Measurements from ENCODE around the gene CENPF.

CENPF gene

DNA sequence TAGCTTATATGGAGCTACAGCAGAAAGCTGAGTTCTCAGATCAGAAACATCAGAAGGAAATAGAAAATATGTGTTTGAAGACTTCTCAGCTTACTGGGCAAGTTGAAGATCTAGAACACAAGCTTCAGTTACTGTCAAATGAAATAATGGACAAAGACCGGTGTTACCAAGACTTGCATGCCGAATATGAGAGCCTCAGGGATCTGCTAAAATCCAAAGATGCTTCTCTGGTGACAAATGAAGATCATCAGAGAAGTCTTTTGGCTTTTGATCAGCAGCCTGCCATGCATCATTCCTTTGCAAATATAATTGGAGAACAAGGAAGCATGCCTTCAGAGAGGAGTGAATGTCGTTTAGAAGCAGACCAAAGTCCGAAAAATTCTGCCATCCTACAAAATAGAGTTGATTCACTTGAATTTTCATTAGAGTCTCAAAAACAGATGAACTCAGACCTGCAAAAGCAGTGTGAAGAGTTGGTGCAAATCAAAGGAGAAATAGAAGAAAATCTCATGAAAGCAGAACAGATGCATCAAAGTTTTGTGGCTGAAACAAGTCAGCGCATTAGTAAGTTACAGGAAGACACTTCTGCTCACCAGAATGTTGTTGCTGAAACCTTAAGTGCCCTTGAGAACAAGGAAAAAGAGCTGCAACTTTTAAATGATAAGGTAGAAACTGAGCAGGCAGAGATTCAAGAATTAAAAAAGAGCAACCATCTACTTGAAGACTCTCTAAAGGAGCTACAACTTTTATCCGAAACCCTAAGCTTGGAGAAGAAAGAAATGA lies 37.6 kb downstream of the CENPF start:
- Histone ChIP-seq H3K4me3 (no peak overlapping the region), H3K36me3 (ENCODE audit: insufficient read depth, low read length) (peaks cover 100% of the 10 kb centered on the region), H3K27ac (no peak overlapping the region), H3K9ac (ENCODE audit: insufficient read length) (no peak overlapping the region), H3K9me3 (ENCODE audit: low read depth, low read length) (no peaks in the 10 kb centered on the region)
- DNase-seq (ENCODE audit: low read depth, low spot score): no peak
- TF ChIP-seq FOXP2 (optimal IDR thresholded peaks at IDR 0.05; ENCODE audit: control extremely low read depth, extremely low read length, insufficient read depth): no peak
- TF ChIP-seq EZH2 (IDR thresholded peaks at IDR 0.05): no peak
- no peak for TF ChIP-seq POLR2AphosphoS5 (IDR thresholded peaks at IDR 0.05; ENCODE audit: borderline replicate concordance, low read depth, low read length)

DNA sequence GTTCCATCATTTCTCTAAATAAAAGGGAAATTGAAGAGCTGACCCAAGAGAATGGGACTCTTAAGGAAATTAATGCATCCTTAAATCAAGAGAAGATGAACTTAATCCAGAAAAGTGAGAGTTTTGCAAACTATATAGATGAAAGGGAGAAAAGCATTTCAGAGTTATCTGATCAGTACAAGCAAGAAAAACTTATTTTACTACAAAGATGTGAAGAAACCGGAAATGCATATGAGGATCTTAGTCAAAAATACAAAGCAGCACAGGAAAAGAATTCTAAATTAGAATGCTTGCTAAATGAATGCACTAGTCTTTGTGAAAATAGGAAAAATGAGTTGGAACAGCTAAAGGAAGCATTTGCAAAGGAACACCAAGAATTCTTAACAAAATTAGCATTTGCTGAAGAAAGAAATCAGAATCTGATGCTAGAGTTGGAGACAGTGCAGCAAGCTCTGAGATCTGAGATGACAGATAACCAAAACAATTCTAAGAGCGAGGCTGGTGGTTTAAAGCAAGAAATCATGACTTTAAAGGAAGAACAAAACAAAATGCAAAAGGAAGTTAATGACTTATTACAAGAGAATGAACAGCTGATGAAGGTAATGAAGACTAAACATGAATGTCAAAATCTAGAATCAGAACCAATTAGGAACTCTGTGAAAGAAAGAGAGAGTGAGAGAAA lies 38.4 kb downstream of the CENPF start:
- H3K27ac ChIP-seq: no peak overlapping the region
- TF ChIP-seq POLR2AphosphoS5 (IDR thresholded peaks at IDR 0.05; ENCODE audit: borderline replicate concordance, low read depth, low read length) (no peak), FOXP2 (optimal IDR thresholded peaks at IDR 0.05; ENCODE audit: control extremely low read depth, extremely low read length, insufficient read depth) (no peak), EZH2 (IDR thresholded peaks at IDR 0.05) (no peak)
- DNase-seq (ENCODE audit: low read depth, low spot score): no peak
- no peak overlapping the region for H3K4me3 ChIP-seq
- no peaks in the 10 kb centered on the region for H3K9me3 ChIP-seq (ENCODE audit: low read depth, low read length)
- no peak overlapping the region for H3K9ac ChIP-seq (ENCODE audit: insufficient read length)
- peaks cover 100% of the 10 kb centered on the region for H3K36me3 ChIP-seq (ENCODE audit: insufficient read depth, low read length)

DNA sequence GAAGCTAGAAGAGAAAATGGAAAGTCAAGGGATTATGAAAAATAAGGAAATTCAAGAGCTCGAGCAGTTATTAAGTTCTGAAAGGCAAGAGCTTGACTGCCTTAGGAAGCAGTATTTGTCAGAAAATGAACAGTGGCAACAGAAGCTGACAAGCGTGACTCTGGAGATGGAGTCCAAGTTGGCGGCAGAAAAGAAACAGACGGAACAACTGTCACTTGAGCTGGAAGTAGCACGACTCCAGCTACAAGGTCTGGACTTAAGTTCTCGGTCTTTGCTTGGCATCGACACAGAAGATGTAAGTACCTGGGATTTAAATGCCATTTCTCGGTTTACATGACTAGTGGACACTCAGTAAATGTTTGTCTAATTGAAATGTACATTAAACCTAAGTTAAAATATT lies 40.0 kb downstream of the CENPF start:
- Histone ChIP-seq H3K36me3 (ENCODE audit: insufficient read depth, low read length) (peaks cover 100% of the 10 kb centered on the region), H3K9me3 (ENCODE audit: low read depth, low read length) (no peaks in the 10 kb centered on the region), H3K9ac (ENCODE audit: insufficient read length) (no peak overlapping the region), H3K4me3 (no peak overlapping the region), H3K27ac (no peak overlapping the region)
- no peak for TF ChIP-seq EZH2 (IDR thresholded peaks at IDR 0.05)
- TF ChIP-seq POLR2AphosphoS5 (IDR thresholded peaks at IDR 0.05; ENCODE audit: borderline replicate concordance, low read depth, low read length): no peak
- no peak for TF ChIP-seq FOXP2 (optimal IDR thresholded peaks at IDR 0.05; ENCODE audit: control extremely low read depth, extremely low read length, insufficient read depth)
- DNase-seq (ENCODE audit: low read depth, low spot score): no peak

DNA sequence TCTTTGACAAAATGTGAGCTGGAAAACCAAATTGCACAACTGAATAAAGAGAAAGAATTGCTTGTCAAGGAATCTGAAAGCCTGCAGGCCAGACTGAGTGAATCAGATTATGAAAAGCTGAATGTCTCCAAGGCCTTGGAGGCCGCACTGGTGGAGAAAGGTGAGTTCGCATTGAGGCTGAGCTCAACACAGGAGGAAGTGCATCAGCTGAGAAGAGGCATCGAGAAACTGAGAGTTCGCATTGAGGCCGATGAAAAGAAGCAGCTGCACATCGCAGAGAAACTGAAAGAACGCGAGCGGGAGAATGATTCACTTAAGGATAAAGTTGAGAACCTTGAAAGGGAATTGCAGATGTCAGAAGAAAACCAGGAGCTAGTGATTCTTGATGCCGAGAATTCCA lies 42.7 kb downstream of the CENPF start:
- no peak for DNase-seq (ENCODE audit: low read depth, low spot score)
- Histone ChIP-seq H3K27ac (no peak overlapping the region), H3K4me3 (no peak overlapping the region), H3K9me3 (ENCODE audit: low read depth, low read length) (no peaks in the 10 kb centered on the region), H3K36me3 (ENCODE audit: insufficient read depth, low read length) (peaks cover 98% of the 10 kb centered on the region), H3K9ac (ENCODE audit: insufficient read length) (no peak overlapping the region)
- TF ChIP-seq EZH2 (IDR thresholded peaks at IDR 0.05): no peak

GRCh38 chr1:214648801-214649200 lies 45.8 kb downstream of the CENPF start:
- H3K4me3 ChIP-seq: no peak overlapping the region
- no peak overlapping the region for H3K27ac ChIP-seq
- TF ChIP-seq EZH2 (IDR thresholded peaks at IDR 0.05) (no peak), POLR2AphosphoS5 (IDR thresholded peaks at IDR 0.05; ENCODE audit: borderline replicate concordance, low read depth, low read length) (no peak), FOXP2 (optimal IDR thresholded peaks at IDR 0.05; ENCODE audit: control extremely low read depth, extremely low read length, insufficient read depth) (no peak)
- peaks cover 95% of the 10 kb centered on the region for H3K36me3 ChIP-seq (ENCODE audit: insufficient read depth, low read length)
- no peak overlapping the region for H3K9ac ChIP-seq (ENCODE audit: insufficient read length)
- H3K9me3 ChIP-seq (ENCODE audit: low read depth, low read length): no peaks in the 10 kb centered on the region
- no peak for DNase-seq (ENCODE audit: low read depth, low spot score)

- TF ChIP-seq POLR2AphosphoS5 (IDR thresholded peaks at IDR 0.05; ENCODE audit: borderline replicate concordance, low read depth, low read length): no peak
- TF ChIP-seq FOXP2 (optimal IDR thresholded peaks at IDR 0.05; ENCODE audit: control extremely low read depth, extremely low read length, insufficient read depth): no peak
- TF ChIP-seq EZH2 (IDR thresholded peaks at IDR 0.05): no peak
- Histone ChIP-seq H3K9ac (ENCODE audit: insufficient read length) (no peak overlapping the region), H3K9me3 (ENCODE audit: low read depth, low read length) (no peaks in the 10 kb centered on the region), H3K4me3 (no peak overlapping the region), H3K36me3 (ENCODE audit: insufficient read depth, low read length) (peaks cover 94% of the 10 kb centered on the region), H3K27ac (no peak overlapping the region)
- no peak for DNase-seq (ENCODE audit: low read depth, low spot score)
Measured at GRCh38 chr1:214649607-214650006, 46.6 kb downstream of the CENPF start.

GRCh38 chr1:214650664-214651063 lies 47.7 kb downstream of the CENPF start:
- no peaks in the 10 kb centered on the region for H3K9me3 ChIP-seq (ENCODE audit: low read depth, low read length)
- TF ChIP-seq POLR2AphosphoS5 (IDR thresholded peaks at IDR 0.05; ENCODE audit: borderline replicate concordance, low read depth, low read length): no peak
- TF ChIP-seq FOXP2 (optimal IDR thresholded peaks at IDR 0.05; ENCODE audit: control extremely low read depth, extremely low read length, insufficient read depth): no peak
- TF ChIP-seq EZH2 (IDR thresholded peaks at IDR 0.05): no peak
- H3K9ac ChIP-seq (ENCODE audit: insufficient read length): no peak overlapping the region
- H3K36me3 ChIP-seq (ENCODE audit: insufficient read depth, low read length): peaks cover 93% of the 10 kb centered on the region
- no peak for DNase-seq (ENCODE audit: low read depth, low spot score)
- H3K4me3 ChIP-seq: no peak overlapping the region
- H3K27ac ChIP-seq: no peak overlapping the region

- no peak for TF ChIP-seq POLR2AphosphoS5 (IDR thresholded peaks at IDR 0.05; ENCODE audit: borderline replicate concordance, low read depth, low read length)
- TF ChIP-seq EZH2 (IDR thresholded peaks at IDR 0.05): no peak
- TF ChIP-seq FOXP2 (optimal IDR thresholded peaks at IDR 0.05; ENCODE audit: control extremely low read depth, extremely low read length, insufficient read depth): no peak
- Histone ChIP-seq H3K9ac (ENCODE audit: insufficient read length) (no peak overlapping the region), H3K4me3 (no peak overlapping the region), H3K9me3 (ENCODE audit: low read depth, low read length) (no peaks in the 10 kb centered on the region), H3K36me3 (ENCODE audit: insufficient read depth, low read length) (peaks cover 92% of the 10 kb centered on the region), H3K27ac (no peak overlapping the region)
- no peak for DNase-seq (ENCODE audit: low read depth, low spot score)
Measured at GRCh38 chr1:214657299-214657698, 54.3 kb downstream of the CENPF start.

All from SK-N-MC (cell line).